Osteocyte (in vitro differentiated cells): ENCODE data around the gene ATP5IF1. TPM values are rescaled to one million over a fixed set of nuclear protein-coding genes. Genes with fewer than 3 reads are reported as not detected.

ENCODE experiments used
- DNase-seq: peaks from one replicate; pipeline ENCODE4 v3.0.0; 2021; ENCODE audit warnings: mixed read lengths; ENCODE audit not compliant: unreplicated experiment; ENCODE audit errors: extremely low spot score
- H3K27ac Mint-ChIP-seq: one replicate; pipeline ENCODE4 v1.8.0; 2021; ENCODE audit warnings: mild to moderate bottlenecking, mixed read lengths; ENCODE audit not compliant: unreplicated experiment
- H3K27me3 Mint-ChIP-seq: one replicate; pipeline ENCODE4 v1.8.0; 2021; ENCODE audit warnings: mixed read lengths; ENCODE audit not compliant: unreplicated experiment
- H3K36me3 Mint-ChIP-seq: one replicate; pipeline ENCODE4 v1.8.0; 2021; ENCODE audit warnings: mixed read lengths; ENCODE audit not compliant: unreplicated experiment
- H3K4me1 Mint-ChIP-seq: one replicate; pipeline ENCODE4 v1.8.0; 2021; ENCODE audit warnings: mixed read lengths; ENCODE audit not compliant: unreplicated experiment
- H3K4me3 Mint-ChIP-seq: one replicate; pipeline ENCODE4 v1.8.0; 2021; ENCODE audit warnings: mild to moderate bottlenecking, moderate library complexity, mixed read lengths; ENCODE audit not compliant: unreplicated experiment
- H3K9me3 Mint-ChIP-seq: one replicate; pipeline ENCODE4 v1.8.0; 2021; ENCODE audit warnings: mixed read lengths; ENCODE audit not compliant: unreplicated experiment
- total RNA-seq: library from RNA; stranded (reverse); gene quantifications from 2 replicates; pipeline ENCODE4 v1.2.1, GENCODE V29; 2021
- TF ChIP-seq, protein P1 (sequence below): fragments of 200-600 bp; sonication (generic); IDR thresholded peaks from 2 replicates; pipeline ENCODE4 v1.5.0; 2021; ENCODE audit warnings: antibody characterized with exemption, mild to moderate bottlenecking, moderate library complexity

The ATP5IF1 gene
- total RNA-seq, 1 donor from 2014 or later, result 113 TPM

GRCh38 chr1:28278763-28279162, 42.8 kb downstream of the ATP5IF1 start:
- Mint-ChIP-seq H3K4me1 (no peaks in the 10 kb centered on the region), H3K36me3 (peaks cover 62% of the 10 kb centered on the region), H3K27me3 (no peaks in the 10 kb centered on the region), H3K27ac (no peak overlapping the region), H3K4me3 (no peak overlapping the region), H3K9me3 (no peaks in the 10 kb centered on the region)
- TF ChIP-seq, protein P1, sequence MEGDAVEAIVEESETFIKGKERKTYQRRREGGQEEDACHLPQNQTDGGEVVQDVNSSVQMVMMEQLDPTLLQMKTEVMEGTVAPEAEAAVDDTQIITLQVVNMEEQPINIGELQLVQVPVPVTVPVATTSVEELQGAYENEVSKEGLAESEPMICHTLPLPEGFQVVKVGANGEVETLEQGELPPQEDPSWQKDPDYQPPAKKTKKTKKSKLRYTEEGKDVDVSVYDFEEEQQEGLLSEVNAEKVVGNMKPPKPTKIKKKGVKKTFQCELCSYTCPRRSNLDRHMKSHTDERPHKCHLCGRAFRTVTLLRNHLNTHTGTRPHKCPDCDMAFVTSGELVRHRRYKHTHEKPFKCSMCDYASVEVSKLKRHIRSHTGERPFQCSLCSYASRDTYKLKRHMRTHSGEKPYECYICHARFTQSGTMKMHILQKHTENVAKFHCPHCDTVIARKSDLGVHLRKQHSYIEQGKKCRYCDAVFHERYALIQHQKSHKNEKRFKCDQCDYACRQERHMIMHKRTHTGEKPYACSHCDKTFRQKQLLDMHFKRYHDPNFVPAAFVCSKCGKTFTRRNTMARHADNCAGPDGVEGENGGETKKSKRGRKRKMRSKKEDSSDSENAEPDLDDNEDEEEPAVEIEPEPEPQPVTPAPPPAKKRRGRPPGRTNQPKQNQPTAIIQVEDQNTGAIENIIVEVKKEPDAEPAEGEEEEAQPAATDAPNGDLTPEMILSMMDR, result no peak
- DNase-seq, result no peak

DNA sequence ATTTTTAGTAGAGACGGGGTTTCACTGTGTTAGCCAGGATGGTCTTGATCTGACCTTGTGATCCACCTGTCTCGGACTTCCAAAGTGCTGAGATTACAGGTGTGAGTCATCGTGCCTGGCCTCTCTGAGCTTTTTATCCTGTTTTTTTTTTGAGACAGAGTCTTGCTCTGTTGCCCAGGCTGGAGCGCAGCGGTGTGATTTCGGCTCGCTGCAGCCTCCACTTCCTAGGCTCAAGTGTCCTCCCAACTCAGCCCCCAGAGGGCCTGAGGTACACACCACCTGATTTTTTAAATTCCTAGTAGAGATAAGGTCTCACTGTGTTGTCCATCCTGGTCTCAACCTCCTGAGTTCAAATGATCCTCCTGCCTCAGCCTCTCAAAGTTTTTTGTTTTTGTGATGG, 43.8 kb downstream of the ATP5IF1 start:
- Mint-ChIP-seq H3K4me1 (no peaks in the 10 kb centered on the region), H3K27me3 (no peaks in the 10 kb centered on the region), H3K27ac (no peak overlapping the region), H3K36me3 (peaks cover 54% of the 10 kb centered on the region), H3K9me3 (no peaks in the 10 kb centered on the region), H3K4me3 (no peak overlapping the region)
- TF ChIP-seq, protein P1, result no peak
- no peak for DNase-seq

DNA sequence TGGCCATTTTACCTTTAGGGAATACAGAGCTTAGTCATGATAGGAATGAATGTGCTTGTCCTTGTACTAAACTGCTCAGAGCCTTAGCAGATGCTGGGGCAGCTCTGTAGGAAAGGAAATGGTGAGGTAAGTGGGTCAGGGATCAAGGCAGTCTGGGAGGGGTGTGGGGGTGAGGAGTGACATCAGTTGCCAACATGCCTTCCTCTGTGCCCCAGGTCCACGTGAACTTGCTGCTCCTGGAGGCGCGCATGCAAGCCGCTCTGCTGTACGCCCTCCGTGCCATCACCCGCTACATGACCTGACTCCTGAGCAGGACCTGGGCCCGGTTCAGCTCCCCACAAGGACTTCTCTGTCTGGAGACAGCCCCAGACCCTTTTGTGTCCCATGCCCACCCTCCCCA, 44.6 kb downstream of the ATP5IF1 start:
- H3K27me3 Mint-ChIP-seq, result no peaks in the 10 kb centered on the region
- no peak for DNase-seq
- no peak overlapping the region for H3K27ac Mint-ChIP-seq
- TF ChIP-seq, protein P1, result no peak
- no peaks in the 10 kb centered on the region for H3K9me3 Mint-ChIP-seq
- H3K4me3 Mint-ChIP-seq, result no peak overlapping the region
- H3K36me3 Mint-ChIP-seq, result peaks cover 46% of the 10 kb centered on the region
- no peaks in the 10 kb centered on the region for H3K4me1 Mint-ChIP-seq

DNA sequence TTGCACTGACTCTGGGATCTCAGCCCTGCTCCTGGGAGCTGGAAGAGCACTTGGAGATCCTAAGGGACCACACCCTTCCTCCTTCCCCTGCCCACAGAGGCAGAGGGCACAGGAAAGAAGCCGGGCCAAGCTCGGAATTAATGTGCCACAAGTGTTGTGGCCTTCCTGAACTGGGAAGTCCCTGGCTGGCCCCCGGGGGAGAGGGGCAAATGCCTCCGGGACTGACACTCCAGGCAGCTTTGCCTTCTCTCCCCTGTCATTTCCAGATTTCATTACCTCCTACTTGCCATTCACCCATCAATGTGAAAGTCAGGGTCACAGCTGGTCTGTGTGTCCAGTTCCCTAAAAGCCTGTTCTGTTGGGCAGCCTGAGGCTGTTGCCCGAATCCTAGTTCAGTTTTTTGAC, 45.1 kb downstream of the ATP5IF1 start:
- no peak for DNase-seq
- TF ChIP-seq, protein P1, result no peak
- no peaks in the 10 kb centered on the region for H3K27me3 Mint-ChIP-seq
- no peak overlapping the region for H3K4me3 Mint-ChIP-seq
- H3K27ac Mint-ChIP-seq, result no peak overlapping the region
- no peaks in the 10 kb centered on the region for H3K9me3 Mint-ChIP-seq
- H3K4me1 Mint-ChIP-seq, result no peaks in the 10 kb centered on the region
- H3K36me3 Mint-ChIP-seq, result peaks cover 46% of the 10 kb centered on the region

GRCh38 chr1:28281608-28282425, 45.9 kb downstream of the ATP5IF1 start:
- H3K27me3 Mint-ChIP-seq, result no peaks in the 10 kb centered on the region
- no peaks in the 10 kb centered on the region for H3K4me1 Mint-ChIP-seq
- no peak overlapping the region for H3K27ac Mint-ChIP-seq
- peaks cover 46% of the 10 kb centered on the region for H3K36me3 Mint-ChIP-seq
- no peaks in the 10 kb centered on the region for H3K9me3 Mint-ChIP-seq
- no peak for DNase-seq
- H3K4me3 Mint-ChIP-seq, result no peak overlapping the region
- TF ChIP-seq, protein P1, result no peak
